Loucy (cell line): Measurements from ENCODE around the gene RPL22L1.
A peak's percentile ranks its signal among the peaks of the same experiment; 100 is the strongest.

Source experiments
- H2AFZ ChIP-seq: fragments of 200-600 bp; sonication (generic); 2 replicates; pipeline ENCODE4 v1.6.0; 2016; ENCODE audit warnings: antibody characterized with exemption, mild to moderate bottlenecking, low read length, moderate library complexity
- H3F3A ChIP-seq: fragments of 200-600 bp; 2 replicates; pipeline ENCODE4 v1.6.0; 2016; ENCODE audit warnings: antibody characterized with exemption, low read depth, mild to moderate bottlenecking
- H3K27me3 ChIP-seq: fragments of 200-600 bp; sonication (generic); 2 replicates; pipeline ENCODE4 v1.6.1; 2014; ENCODE audit warnings: low read length, mild to moderate bottlenecking; ENCODE audit not compliant: insufficient read depth, poor library complexity, severe bottlenecking
- H3K36me3 ChIP-seq: fragments of 200-600 bp; sonication (generic); 2 replicates; pipeline ENCODE4 v1.6.1; 2016; ENCODE audit warnings: low read length; ENCODE audit not compliant: insufficient read depth
- H3K4me1 ChIP-seq: fragments of 200-600 bp; sonication (generic); 2 replicates; pipeline ENCODE4 v1.5.1; 2014; ENCODE audit warnings: low read length, mild to moderate bottlenecking; ENCODE audit not compliant: insufficient read depth, poor library complexity, severe bottlenecking
- H3K4me2 ChIP-seq: fragments of 200-600 bp; sonication (generic); 2 replicates; pipeline ENCODE4 v1.6.0; 2014; ENCODE audit warnings: antibody characterized with exemption, low read length, low read depth, mild to moderate bottlenecking; ENCODE audit not compliant: poor library complexity, severe bottlenecking
- H3K4me3 ChIP-seq: fragments of 200-600 bp; sonication (generic); 2 replicates; pipeline ENCODE4 v1.5.1; 2014; ENCODE audit warnings: low read length, mild to moderate bottlenecking, mixed read lengths; ENCODE audit not compliant: poor library complexity, severe bottlenecking
- H3K79me2 ChIP-seq: fragments of 200-600 bp; sonication (generic); 2 replicates; pipeline ENCODE4 v1.6.1; 2014; ENCODE audit warnings: low read length; ENCODE audit not compliant: insufficient read depth
- H3K9ac ChIP-seq: fragments of 200-600 bp; sonication (generic); 2 replicates; pipeline ENCODE4 v1.6.0; 2014; ENCODE audit warnings: mild to moderate bottlenecking, low read depth, low read length, moderate library complexity; ENCODE audit not compliant: poor library complexity, severe bottlenecking
- H3K9me2 ChIP-seq: fragments of 200-600 bp; sonication (generic); replicated peaks from 2 replicates; pipeline ENCODE4 v1.6.1; 2016; ENCODE audit warnings: low read depth, low read length, mixed read lengths
- H3K9me3 ChIP-seq: fragments of 200-600 bp; sonication (generic); 2 replicates; pipeline ENCODE4 v1.6.1; 2014; ENCODE audit warnings: mild to moderate bottlenecking, antibody characterized with exemption, low read length, low read depth; ENCODE audit not compliant: insufficient read depth
- H4K20me1 ChIP-seq: fragments of 200-600 bp; sonication (generic); 2 replicates; pipeline ENCODE4 v1.6.0; 2014; ENCODE audit warnings: antibody characterized with exemption, low read length, mild to moderate bottlenecking; ENCODE audit not compliant: insufficient read depth, poor library complexity, severe bottlenecking
- EZH2phosphoT487 ChIP-seq: fragments of 200-600 bp; IDR thresholded peaks from 2 replicates; pipeline ENCODE4 v1.6.1; 2018; ENCODE audit warnings: antibody characterized with exemption, mild to moderate bottlenecking, moderate library complexity, borderline replicate concordance
- TF ChIP-seq, protein P1 (sequence below): fragments of 200-600 bp; sonication (generic); conservative IDR thresholded peaks from 2 replicates; pipeline ENCODE4 v1.5.1; 2014; ENCODE audit warnings: mild to moderate bottlenecking, antibody characterized with exemption, low read length

The RPL22L1 gene

GRCh38 chr3:170867143-170867937 is 2.7 kb downstream of the RPL22L1 start:
- H3K9ac ChIP-seq: peak overlapping the region; percentile 99
- H3K27me3 ChIP-seq: no peaks in the 10 kb centered on the region
- peaks cover 35% of the 10 kb centered on the region for H3K36me3 ChIP-seq
- H3K79me2 ChIP-seq: peaks cover 42% of the 10 kb centered on the region
- peaks cover 31% of the 10 kb centered on the region for H4K20me1 ChIP-seq
- H3F3A ChIP-seq: peaks cover 12% of the 10 kb centered on the region
- H3K4me1 ChIP-seq: peaks cover 40% of the 10 kb centered on the region
- TF ChIP-seq EZH2phosphoT487: no peak
- TF ChIP-seq, protein P1, sequence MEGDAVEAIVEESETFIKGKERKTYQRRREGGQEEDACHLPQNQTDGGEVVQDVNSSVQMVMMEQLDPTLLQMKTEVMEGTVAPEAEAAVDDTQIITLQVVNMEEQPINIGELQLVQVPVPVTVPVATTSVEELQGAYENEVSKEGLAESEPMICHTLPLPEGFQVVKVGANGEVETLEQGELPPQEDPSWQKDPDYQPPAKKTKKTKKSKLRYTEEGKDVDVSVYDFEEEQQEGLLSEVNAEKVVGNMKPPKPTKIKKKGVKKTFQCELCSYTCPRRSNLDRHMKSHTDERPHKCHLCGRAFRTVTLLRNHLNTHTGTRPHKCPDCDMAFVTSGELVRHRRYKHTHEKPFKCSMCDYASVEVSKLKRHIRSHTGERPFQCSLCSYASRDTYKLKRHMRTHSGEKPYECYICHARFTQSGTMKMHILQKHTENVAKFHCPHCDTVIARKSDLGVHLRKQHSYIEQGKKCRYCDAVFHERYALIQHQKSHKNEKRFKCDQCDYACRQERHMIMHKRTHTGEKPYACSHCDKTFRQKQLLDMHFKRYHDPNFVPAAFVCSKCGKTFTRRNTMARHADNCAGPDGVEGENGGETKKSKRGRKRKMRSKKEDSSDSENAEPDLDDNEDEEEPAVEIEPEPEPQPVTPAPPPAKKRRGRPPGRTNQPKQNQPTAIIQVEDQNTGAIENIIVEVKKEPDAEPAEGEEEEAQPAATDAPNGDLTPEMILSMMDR: no peak
- H3K9me2 ChIP-seq: no peaks in the 10 kb centered on the region
- no peaks in the 10 kb centered on the region for H3K9me3 ChIP-seq
- peak overlapping the region; percentile 96 for H3K4me2 ChIP-seq
- H3K4me3 ChIP-seq: peak overlapping the region; percentile 98
- H2AFZ ChIP-seq: no peak overlapping the region

DNA sequence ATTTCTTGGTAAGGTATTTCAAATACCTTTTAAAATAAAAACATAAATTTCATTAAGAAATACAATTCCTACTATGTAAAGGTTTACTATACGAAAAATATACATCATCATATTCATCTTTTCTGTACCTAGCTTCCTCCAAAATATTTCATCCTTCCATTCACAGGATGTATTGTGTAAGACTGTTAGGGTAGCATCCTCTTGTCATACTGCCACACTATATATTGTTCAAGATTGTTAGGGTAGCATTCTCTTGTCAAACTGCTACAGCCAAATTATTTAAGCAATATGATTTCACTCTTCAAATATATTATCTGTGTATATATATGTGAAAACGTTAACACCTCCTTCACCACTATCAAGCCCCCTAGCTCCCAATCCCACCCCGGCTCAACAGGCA is 3.5 kb downstream of the RPL22L1 start:
- H3K9me2 ChIP-seq: no peaks in the 10 kb centered on the region
- no peaks in the 10 kb centered on the region for H3K27me3 ChIP-seq
- H3K4me3 ChIP-seq: peak overlapping the region; percentile 98
- H3K79me2 ChIP-seq: peaks cover 42% of the 10 kb centered on the region
- H3K9me3 ChIP-seq: no peaks in the 10 kb centered on the region
- peak overlapping the region; percentile 96 for H3K4me2 ChIP-seq
- H3F3A ChIP-seq: peaks cover 12% of the 10 kb centered on the region
- peaks cover 31% of the 10 kb centered on the region for H4K20me1 ChIP-seq
- H3K9ac ChIP-seq: peak overlapping the region; percentile 99
- no peak overlapping the region for H2AFZ ChIP-seq
- H3K36me3 ChIP-seq: peaks cover 35% of the 10 kb centered on the region
- TF ChIP-seq, protein P1: no peak
- TF ChIP-seq EZH2phosphoT487: no peak
- H3K4me1 ChIP-seq: peaks cover 39% of the 10 kb centered on the region

DNA sequence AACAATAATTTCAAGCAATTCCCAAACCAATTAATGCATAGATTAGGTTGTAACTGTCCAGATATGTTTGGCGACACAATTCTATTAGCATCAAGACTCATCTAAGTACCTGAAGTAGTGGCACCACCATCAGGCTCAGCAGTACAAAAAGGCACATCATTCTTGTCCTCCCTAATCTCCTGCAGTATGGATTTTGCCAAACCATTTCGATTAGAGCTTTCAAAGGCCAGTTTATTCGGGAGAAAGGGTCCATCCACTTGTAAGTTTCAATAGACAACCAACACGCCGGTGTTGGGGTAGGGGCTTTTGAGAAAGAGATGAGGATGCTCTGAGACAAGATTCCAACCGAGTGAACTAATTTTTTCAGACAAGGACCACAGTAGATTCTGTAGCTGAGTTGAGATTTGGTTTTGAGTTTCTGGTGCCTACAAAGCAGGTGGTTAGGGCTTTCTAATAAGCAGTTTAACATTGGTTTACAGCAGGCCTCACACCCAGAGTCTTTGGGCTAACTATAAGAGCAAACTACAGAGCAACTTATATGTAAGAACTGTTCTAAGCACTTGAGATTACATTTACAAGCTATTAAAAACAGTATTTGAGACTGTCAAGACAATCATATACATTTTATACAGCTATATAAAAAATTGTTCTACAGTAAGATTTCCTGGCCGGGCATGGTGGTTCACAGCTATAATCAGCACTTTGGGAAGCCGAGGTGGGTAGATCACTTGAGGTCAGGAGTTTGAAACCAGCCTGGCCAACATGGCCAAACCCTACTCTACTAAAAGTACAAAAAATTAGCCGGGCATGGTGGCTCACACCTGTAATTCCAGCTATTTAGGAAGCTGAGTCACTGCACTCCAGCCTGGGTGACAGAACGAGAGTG is 4.5 kb downstream of the RPL22L1 start:
- H3F3A ChIP-seq: peaks cover 8% of the 10 kb centered on the region
- H3K9me2 ChIP-seq: no peaks in the 10 kb centered on the region
- peaks cover 35% of the 10 kb centered on the region for H3K36me3 ChIP-seq
- H3K79me2 ChIP-seq: peaks cover 42% of the 10 kb centered on the region
- no peaks in the 10 kb centered on the region for H3K9me3 ChIP-seq
- no peak overlapping the region for H2AFZ ChIP-seq
- peaks cover 29% of the 10 kb centered on the region for H3K4me1 ChIP-seq
- H4K20me1 ChIP-seq: peaks cover 31% of the 10 kb centered on the region
- H3K4me2 ChIP-seq: peak overlapping the region; percentile 96
- TF ChIP-seq EZH2phosphoT487: no peak
- TF ChIP-seq, protein P1: no peak
- no peak overlapping the region for H3K4me3 ChIP-seq
- no peaks in the 10 kb centered on the region for H3K27me3 ChIP-seq
- H3K9ac ChIP-seq: no peak overlapping the region
